ENCODE data around the gene CCNF.

- TF ChIP-seq, protein P1, sequence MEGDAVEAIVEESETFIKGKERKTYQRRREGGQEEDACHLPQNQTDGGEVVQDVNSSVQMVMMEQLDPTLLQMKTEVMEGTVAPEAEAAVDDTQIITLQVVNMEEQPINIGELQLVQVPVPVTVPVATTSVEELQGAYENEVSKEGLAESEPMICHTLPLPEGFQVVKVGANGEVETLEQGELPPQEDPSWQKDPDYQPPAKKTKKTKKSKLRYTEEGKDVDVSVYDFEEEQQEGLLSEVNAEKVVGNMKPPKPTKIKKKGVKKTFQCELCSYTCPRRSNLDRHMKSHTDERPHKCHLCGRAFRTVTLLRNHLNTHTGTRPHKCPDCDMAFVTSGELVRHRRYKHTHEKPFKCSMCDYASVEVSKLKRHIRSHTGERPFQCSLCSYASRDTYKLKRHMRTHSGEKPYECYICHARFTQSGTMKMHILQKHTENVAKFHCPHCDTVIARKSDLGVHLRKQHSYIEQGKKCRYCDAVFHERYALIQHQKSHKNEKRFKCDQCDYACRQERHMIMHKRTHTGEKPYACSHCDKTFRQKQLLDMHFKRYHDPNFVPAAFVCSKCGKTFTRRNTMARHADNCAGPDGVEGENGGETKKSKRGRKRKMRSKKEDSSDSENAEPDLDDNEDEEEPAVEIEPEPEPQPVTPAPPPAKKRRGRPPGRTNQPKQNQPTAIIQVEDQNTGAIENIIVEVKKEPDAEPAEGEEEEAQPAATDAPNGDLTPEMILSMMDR (IDR thresholded peaks at IDR 0.05) = no peak
- no peak for TF ChIP-seq POLR2A (IDR thresholded peaks at IDR 0.05)
These were observed 30.6 kb downstream of the CCNF start, which contains the start of gene TEDC2 for GRCh38 chr16:2459647-2460390.

Data from heart left ventricle (tissue), 13 donors.